ENCODE results near the gene GANAB.

Gene GANAB

GRCh38 chr11:62575837-62576236 lies 70.6 kb downstream of the GANAB start:
- peak overlapping the region; percentile 85 for H3K4me3 ChIP-seq (ENCODE audit: low read depth, low read length)
- DNase-seq (ENCODE audit: low read depth) = no peak
- no peak for TF ChIP-seq CTCF (conservative IDR thresholded peaks at IDR 0.05; ENCODE audit: low read depth, low read length)

- no peak for DNase-seq (ENCODE audit: low read depth)
- no peak for TF ChIP-seq CTCF (conservative IDR thresholded peaks at IDR 0.05; ENCODE audit: low read depth, low read length)
- H3K4me3 ChIP-seq (ENCODE audit: low read depth, low read length) = peak overlapping the region; percentile 85
Observed at GRCh38 chr11:62575156-62575555, 71.3 kb downstream of the GANAB start.
